Gastrocnemius medialis (tissue), 4 donors: ENCODE measurements around the gene TAOK1.

Experiments
- CTCF ChIP-seq, 5 experiments: fragments of 450-650 bp in 3 of 5; fragments of 200-600 bp in 2 of 5; sonication (generic) in 2 of 5; IDR thresholded peaks in 4 of 5; conservative IDR thresholded peaks in 1 of 5; 1 replicate in 4 of 5; 2 replicates in 1 of 5; pipeline ENCODE4 v1.5.1; 2016 to 2019; ENCODE audit warnings: antibody characterized with exemption in 5 of 5, mild to moderate bottlenecking in 3 of 5, moderate library complexity in 3 of 5
- POLR2A ChIP-seq, 2 donors: fragments of 450-650 bp; IDR thresholded peaks; one replicate each; pipeline ENCODE4 v1.6.1; 2017; ENCODE audit warnings: antibody characterized with exemption in 2 of 2, mild to moderate bottlenecking in 2 of 2, moderate library complexity in 2 of 2

- TF ChIP-seq CTCF (IDR thresholded peaks at IDR 0.05 in 4 of 5, conservative IDR thresholded peaks at IDR 0.05 in 1 of 5) (no peak), POLR2A (IDR thresholded peaks at IDR 0.05) (no peak)
Measured at GRCh38 chr17:29574732-29575510, 184.8 kb downstream of the TAOK1 start.
